H1 (cell line): ENCODE measurements around the gene ATP5PB. TPM values are rescaled to one million over a fixed set of nuclear protein-coding genes. Genes with fewer than 3 reads are reported as not detected.

ENCODE experiments used
- CTCF ChIA-PET: fragments of 300-600 bp; sonication (Branson Sonifier 250); formaldehyde crosslinking; loops from one replicate; lab custom pipeline; 2021; ENCODE audit not compliant: partially characterized antibody; lab: Charles Lee
- POLR2A ChIA-PET: fragments of 300-600 bp; sonication (Branson Sonifier 250); formaldehyde crosslinking; loops from one replicate; lab custom pipeline; 2021; ENCODE audit warnings: inconsistent platforms; ENCODE audit not compliant: partially characterized antibody; lab: Charles Lee
- DNase-seq, 2 experiments: peaks; one replicate each; pipeline versions ENCODE4 v3.0.0 to v3.0.0-alpha.2; 2010 to 2022; ENCODE audit warnings: low spot score in 2 of 2, low read depth in 1 of 2, mixed read lengths in 1 of 2
- FAIRE-seq: peaks from 2 replicates; lab custom pipeline; 2011; peaks lifted over from hg19 to GRCh38; lab: Jason Lieb, UNC
- H2AFZ ChIP-seq: 2 replicates; pipeline ENCODE4 v1.8.1; 2012; ENCODE audit warnings: low read length, inconsistent platforms
- H2AK5ac ChIP-seq: 2 replicates; pipeline ENCODE4 v1.6.1; 2013; ENCODE audit warnings: low read depth, low read length
- H2BK120ac ChIP-seq: replicated peaks from 2 replicates; pipeline ENCODE3; 2013; ENCODE audit warnings: low read depth, low read length, inconsistent platforms
- H2BK12ac ChIP-seq: 2 replicates; pipeline ENCODE4 v1.6.1; 2013; ENCODE audit warnings: low read depth, low read length
- H2BK15ac ChIP-seq: 2 replicates; pipeline ENCODE4 v1.6.1; 2013; ENCODE audit warnings: low read length
- H2BK20ac ChIP-seq: 2 replicates; pipeline ENCODE4 v1.6.1; 2013; ENCODE audit warnings: low read length
- H2BK5ac ChIP-seq: 2 replicates; pipeline ENCODE4 v1.6.1; 2013; ENCODE audit warnings: low read depth, low read length
- H3K14ac ChIP-seq: 2 replicates; pipeline ENCODE4 v1.6.1; 2013; ENCODE audit warnings: inconsistent platforms; ENCODE audit not compliant: insufficient read length
- H3K18ac ChIP-seq: 2 replicates; pipeline ENCODE4 v1.6.1; 2013; ENCODE audit warnings: low read length; ENCODE audit errors: extremely low read depth
- H3K23ac ChIP-seq: 2 replicates; pipeline ENCODE4 v1.6.1; 2013; ENCODE audit warnings: inconsistent platforms; ENCODE audit not compliant: insufficient read length
- H3K23me2 ChIP-seq: 2 replicates; pipeline ENCODE4 v1.6.1; 2013; ENCODE audit warnings: low read depth, low read length
- H3K27ac ChIP-seq: 2 replicates; pipeline ENCODE4 v1.6.1; 2011; ENCODE audit warnings: low read depth, low read length, inconsistent platforms
- H3K27me3 ChIP-seq, 4 experiments: replicated peaks in 1 of 4; 1 replicate in 1 of 4; 2 replicates in 3 of 4; pipeline versions ENCODE4 v1.6.1 to v1.8.1; 2011 to 2013; ENCODE audit warnings: low read length in 3 of 4, mild to moderate bottlenecking in 3 of 4, inconsistent platforms in 2 of 4, mixed read lengths in 2 of 4, moderate library complexity in 1 of 4; ENCODE audit not compliant: control insufficient read depth in 3 of 4, insufficient read depth in 3 of 4; ENCODE audit errors: extremely low read depth in 1 of 4
- H3K36me3 ChIP-seq, 4 experiments: 2 replicates each; pipeline versions ENCODE4 v1.6.1 to v1.8.1; 2011 to 2013; ENCODE audit warnings: mild to moderate bottlenecking in 4 of 4, low read length in 3 of 4, moderate library complexity in 2 of 4, control low read depth in 1 of 4, inconsistent platforms in 1 of 4; ENCODE audit not compliant: insufficient read depth in 4 of 4, control insufficient read depth in 2 of 4
- H3K4ac ChIP-seq: replicated peaks from 2 replicates; pipeline ENCODE3; 2013; ENCODE audit warnings: low read length, low read depth, mixed read lengths, inconsistent platforms; ENCODE audit not compliant: insufficient read length
- H3K4me1 ChIP-seq, 4 experiments: replicated peaks in 1 of 4; 1 replicate in 1 of 4; 2 replicates in 3 of 4; pipeline versions ENCODE4 v1.6.1 to v1.8.1; 2011 to 2013; ENCODE audit warnings: low read length in 3 of 4, inconsistent platforms in 2 of 4, mixed read lengths in 1 of 4; ENCODE audit not compliant: insufficient read depth in 4 of 4, control insufficient read depth in 3 of 4
- H3K4me2 ChIP-seq, 2 experiments: 2 replicates each; pipeline versions ENCODE4 v1.6.1 to v1.8.1; 2011 to 2013; ENCODE audit warnings: low read depth in 2 of 2, low read length in 2 of 2, control low read depth in 1 of 2, inconsistent platforms in 1 of 2, mild to moderate bottlenecking in 1 of 2; ENCODE audit not compliant: insufficient read depth in 1 of 2
- H3K4me3 ChIP-seq, 4 experiments: fragments of 200-600, 300-600 bp in 1 of 4; sonication (generic), shearing (Covaris generic), sonication (Bioruptor Twin) in 1 of 4; 2 replicates each; pipeline versions ENCODE4 v1.5.1 to v1.8.1; 2011 to 2016; ENCODE audit warnings: low read length in 4 of 4, low read depth in 3 of 4, control low read depth in 2 of 4, inconsistent platforms in 2 of 4, mild to moderate bottlenecking in 2 of 4, mixed read lengths in 1 of 4, moderate library complexity in 1 of 4; ENCODE audit not compliant: insufficient read depth in 2 of 4; ENCODE audit errors: extremely low read depth in 1 of 4
- H3K56ac ChIP-seq: replicated peaks from 2 replicates; pipeline ENCODE3; 2013; ENCODE audit warnings: low read depth, mild to moderate bottlenecking, mixed read lengths, low read length, inconsistent platforms; ENCODE audit not compliant: insufficient read length
- H3K79me1 ChIP-seq: 2 replicates; pipeline ENCODE4 v1.6.1; 2013; ENCODE audit warnings: low read depth, low read length, control low read depth
- H3K79me2 ChIP-seq, 2 experiments: 2 replicates each; pipeline versions ENCODE4 v1.6.1 to v1.8.1; 2012 to 2013; ENCODE audit warnings: low read length in 2 of 2, mild to moderate bottlenecking in 2 of 2, inconsistent platforms in 1 of 2; ENCODE audit not compliant: insufficient read depth in 2 of 2, control insufficient read depth in 1 of 2
- H3K9ac ChIP-seq, 4 experiments: replicated peaks in 1 of 4; 1 replicate in 1 of 4; 2 replicates in 3 of 4; pipeline versions ENCODE4 v1.6.1 to v1.8.1; 2011 to 2013; ENCODE audit warnings: low read depth in 3 of 4, low read length in 3 of 4, control low read depth in 2 of 4, mild to moderate bottlenecking in 2 of 4, moderate library complexity in 2 of 4, inconsistent platforms in 1 of 4; ENCODE audit errors: extremely low read depth in 1 of 4
- H3K9me3 ChIP-seq, 2 experiments: 2 replicates each; pipeline versions ENCODE4 v1.6.1 to v1.8.1; 2012 to 2013; ENCODE audit warnings: mild to moderate bottlenecking in 2 of 2, moderate library complexity in 2 of 2, control low read depth in 1 of 2, inconsistent platforms in 1 of 2, low read depth in 1 of 2, low read length in 1 of 2, mixed read lengths in 1 of 2; ENCODE audit not compliant: insufficient read depth in 2 of 2
- H4K20me1 ChIP-seq, 2 experiments: replicated peaks in 1 of 2; 2 replicates each; pipeline versions ENCODE3 to v1.8.1; 2011 to 2013; ENCODE audit warnings: inconsistent platforms in 2 of 2, low read length in 2 of 2, mild to moderate bottlenecking in 1 of 2; ENCODE audit not compliant: insufficient read depth in 2 of 2, control insufficient read depth in 1 of 2
- H4K5ac ChIP-seq: 2 replicates; pipeline ENCODE4 v1.6.1; 2013; ENCODE audit warnings: low read length, low read depth, mixed read lengths, inconsistent platforms; ENCODE audit not compliant: insufficient read length
- H4K8ac ChIP-seq: 2 replicates; pipeline ENCODE4 v1.8.0; 2013; ENCODE audit warnings: mild to moderate bottlenecking, moderate library complexity, low read length, inconsistent platforms; ENCODE audit not compliant: insufficient read depth; ENCODE audit errors: extremely low read depth
- H4K91ac ChIP-seq: replicated peaks from 2 replicates; pipeline ENCODE3; 2013; ENCODE audit warnings: low read length, mixed read lengths, inconsistent platforms; ENCODE audit not compliant: insufficient read length
- YY1 ChIP-seq: IDR thresholded peaks from 2 replicates; pipeline ENCODE4 v1.6.1; 2011; ENCODE audit warnings: low read depth, mild to moderate bottlenecking, low read length
- WGBS, 2 experiments: shearing (Covaris generic) in 1 of 2; methylation state at CpG; one replicate each; pipeline versions ENCODE4 v1.1.6 to v1.1.7; 2013 to 2015; ENCODE audit warnings: low lambda C conversion rate in 2 of 2, mixed read lengths in 2 of 2, inconsistent platforms in 1 of 2, low coverage in 1 of 2, missing lambda C conversion rate in 1 of 2; ENCODE audit not compliant: insufficient replicate concordance in 2 of 2, insufficient coverage in 1 of 2, insufficient read length in 1 of 2; ENCODE audit errors: extremely low coverage in 1 of 2, missing lambda C conversion rate in 1 of 2; 5-methylcytosine and 5-hydroxymethylcytosine counted together
- polyA plus RNA-seq, 7 experiments: library from polyadenylated mRNA; depleted of rRNA in 3 of 7; stranded (reverse) in 5 of 7; unstranded in 2 of 7; fragments of >200 nt in 5 of 7; fragments of 200-250 nt in 2 of 7; gene quantifications; 1 replicate in 5 of 7; 2 replicates in 1 of 7; 4 replicates in 1 of 7; pipeline versions ENCODE4 v1.2.1 to v1.2.3, GENCODE V29; 2011 to 2013; ENCODE audit warnings: missing spikeins in 2 of 7, mixed read lengths in 2 of 7
- total RNA-seq: library from RNA; stranded (reverse); fragmentation: NEBNext Ultra II Directional; extraction: Animal tissue kit (Norgen Biotek cat#: 25700); gene quantifications from 2 replicates; pipeline ENCODE4 v1.2.1, GENCODE V29; 2021

Gene ATP5PB
- total and polyA plus RNA-seq, 2 of the 8 experiments (the other 6 are each of a cell fraction or from before 2014, with no cell fraction given) = 232 to 262 TPM

GRCh38 chr1:111436726-111437125, 12.5 kb upstream of the ATP5PB start:
- DNase-seq (no peak), FAIRE-seq (no peak)
- H2BK120ac ChIP-seq = no peak overlapping the region
- WGBS, 2 experiments = 62% methylated on average over 3 of the region's 3 CpGs; no CpG with 5 or more reads in 1 of the 2 experiments
- H2AFZ ChIP-seq = no peak overlapping the region
- H3K9me3 ChIP-seq = no peaks in the 10 kb centered on the region
- no peak overlapping the region for H3K4me3 ChIP-seq
- no peaks in the 10 kb centered on the region for H3K79me1 ChIP-seq
- no peak overlapping the region for H2BK12ac ChIP-seq
- H4K5ac ChIP-seq = no peak overlapping the region
- no peak overlapping the region for H4K91ac ChIP-seq
- no peaks in the 10 kb centered on the region for H3K27me3 ChIP-seq
- peaks cover 0 to 5% of the 10 kb centered on the region in 2 experiments for H4K20me1 ChIP-seq
- H3K56ac ChIP-seq = no peak overlapping the region
- H2BK20ac ChIP-seq = no peak overlapping the region
- ChIA-PET CTCF (interaction anchor here (0.6 to 2.3 kb wide), 4 partner anchors 11 to 309 kb away, joined by 3 to 6 read pairs (median 4); no protein-coding TSS in a partner anchor), POLR2A (interaction anchor here (0.9 to 4.4 kb wide), 5 partner anchors 8 to 254 kb away, joined by 3 to 36 read pairs (median 3); partner anchors contain the start of genes ATP5PB and WDR77)
- no peak overlapping the region for H2BK5ac ChIP-seq
- no peak overlapping the region for H3K18ac ChIP-seq
- no peak overlapping the region for H3K4me2 ChIP-seq
- H2BK15ac ChIP-seq = no peak overlapping the region
- H3K36me3 ChIP-seq = peaks cover 17 to 36% (median 30%) of the 10 kb centered on the region in 4 experiments
- no peak overlapping the region for H3K4ac ChIP-seq
- no peak overlapping the region for H3K27ac ChIP-seq
- no peak overlapping the region for H3K23ac ChIP-seq
- H4K8ac ChIP-seq = no peak overlapping the region
- H3K14ac ChIP-seq = no peak overlapping the region
- H3K4me1 ChIP-seq = no peaks in the 10 kb centered on the region
- H3K23me2 ChIP-seq = no peaks in the 10 kb centered on the region
- H2AK5ac ChIP-seq = no peak overlapping the region
- H3K9ac ChIP-seq = no peak overlapping the region
- H3K79me2 ChIP-seq = no peaks in the 10 kb centered on the region
- TF ChIP-seq YY1 = no peak
